HG02943 (cell line): Measurements from ENCODE around the gene SPIN2B.
"Not testable (repeated sequence)": the region's sequence is repeated elsewhere in the genome, so short reads cannot be mapped to it uniquely, and the experiment has no call there.

Experiments
- ATAC-seq: cut with Tn5 transposase; IDR thresholded peaks from one replicate; pipeline ENCODE4 v1.9.1; 2021; ENCODE audit warnings: mild to moderate bottlenecking, low read depth, moderate library complexity; ENCODE audit not compliant: unreplicated experiment

Gene SPIN2B

DNA sequence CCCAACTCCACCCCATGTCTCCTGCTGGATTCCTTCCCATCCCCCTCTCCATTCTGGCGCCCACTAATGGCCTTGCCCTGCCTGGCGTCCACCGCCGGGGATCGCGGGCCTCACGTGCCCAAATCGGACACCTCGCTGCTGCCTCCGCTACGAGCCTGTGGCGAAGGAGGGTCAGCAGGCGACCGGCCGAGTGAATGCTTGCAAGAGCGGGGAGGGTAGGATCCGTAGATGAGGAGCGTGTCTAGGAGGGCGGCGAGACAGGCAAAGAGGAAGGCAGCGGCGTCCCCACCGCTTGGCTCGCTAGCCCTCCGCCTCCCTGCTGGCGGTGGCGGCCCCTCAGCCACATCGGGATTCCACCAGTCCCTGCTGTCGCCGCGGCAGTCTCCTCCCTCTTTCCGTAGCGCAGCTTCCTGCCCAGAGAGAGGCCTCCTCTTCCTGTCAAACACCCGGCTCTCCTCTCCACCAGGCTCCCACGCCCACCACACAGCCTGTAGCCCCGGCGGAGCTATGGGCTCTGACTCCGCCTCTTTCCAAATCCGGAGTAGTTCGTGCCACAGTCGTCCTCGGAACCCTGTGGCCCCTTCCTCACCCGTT lies at the start of gene SPIN2B:
TSS of gene SPIN2B (minus strand) at position 387 of the 594 bp plus-strand sequence.
- peak; percentile 100 for ATAC-seq

DNA sequence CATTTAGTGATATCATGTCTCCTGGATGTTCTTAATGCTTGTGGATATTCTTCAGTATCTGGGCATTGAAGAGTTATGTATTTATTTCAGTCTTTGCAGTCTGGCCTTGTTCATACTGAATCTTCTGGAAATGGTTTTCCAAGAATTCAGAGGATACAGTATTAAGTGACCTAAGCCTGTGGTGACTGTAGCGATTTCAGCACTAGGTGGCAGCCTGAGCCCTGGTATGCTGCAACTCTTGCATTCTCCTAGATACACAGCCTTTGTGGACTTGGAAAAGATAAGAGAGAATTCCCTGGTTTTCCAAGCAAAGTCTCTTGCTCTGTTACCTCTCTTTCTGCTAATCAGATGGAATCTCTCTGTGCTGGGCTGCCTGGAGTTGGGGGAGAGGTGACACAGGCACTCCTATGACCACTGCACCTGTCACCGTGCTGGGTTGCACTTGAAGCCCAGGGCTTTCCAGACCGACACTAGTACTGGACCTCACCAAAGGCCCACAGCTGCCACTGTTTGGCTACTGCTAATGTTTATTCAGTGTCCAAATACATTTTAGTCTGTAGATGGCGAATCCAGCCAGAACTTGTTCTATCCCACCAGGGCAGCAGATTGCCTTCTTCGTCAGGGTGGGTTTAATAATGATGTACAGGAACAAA lies 35.2 kb upstream of the SPIN2B start:
- no peak for ATAC-seq

DNA sequence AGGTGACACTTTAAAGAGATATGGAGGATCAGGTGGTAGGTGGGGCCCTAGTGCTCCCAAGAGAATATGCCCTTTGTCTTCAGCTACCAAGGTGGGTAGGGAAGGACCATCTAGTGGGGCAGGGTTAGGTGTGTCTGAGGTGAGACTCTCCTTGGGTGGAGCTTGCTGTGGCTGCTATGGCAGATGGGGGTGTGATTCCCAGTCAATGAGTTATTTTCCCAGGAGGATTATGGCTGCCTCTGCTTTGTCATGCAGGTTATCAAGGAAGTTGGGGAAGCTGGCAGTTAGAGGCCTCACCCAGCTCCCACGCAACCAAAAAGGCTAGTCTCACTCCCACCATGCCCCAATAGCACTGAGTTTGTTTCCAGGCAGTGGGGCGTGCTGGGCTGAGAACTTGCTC lies 33.8 kb upstream of the SPIN2B start:
- no peak for ATAC-seq

DNA sequence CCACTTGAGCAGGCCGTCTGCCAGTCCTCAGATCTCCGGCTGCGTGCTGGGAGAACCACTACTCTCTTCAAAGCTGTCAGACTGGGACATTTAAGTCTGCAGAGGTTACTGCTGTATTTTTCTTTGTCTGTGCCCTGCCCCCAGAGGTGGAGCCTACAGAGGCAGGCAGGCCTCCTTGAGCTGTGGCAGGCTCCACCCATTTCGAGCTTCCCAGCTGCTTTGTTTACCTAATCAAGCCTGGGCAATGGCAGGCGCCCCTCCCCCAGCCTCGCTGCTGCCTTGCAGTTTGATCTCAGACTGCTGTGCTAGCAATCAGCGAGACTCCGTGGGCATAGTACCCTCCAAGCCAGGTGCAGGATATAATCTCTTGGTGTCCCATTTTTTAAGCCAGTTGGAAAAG lies 30.9 kb upstream of the SPIN2B start:
- ATAC-seq, result not testable (repeated sequence)

DNA sequence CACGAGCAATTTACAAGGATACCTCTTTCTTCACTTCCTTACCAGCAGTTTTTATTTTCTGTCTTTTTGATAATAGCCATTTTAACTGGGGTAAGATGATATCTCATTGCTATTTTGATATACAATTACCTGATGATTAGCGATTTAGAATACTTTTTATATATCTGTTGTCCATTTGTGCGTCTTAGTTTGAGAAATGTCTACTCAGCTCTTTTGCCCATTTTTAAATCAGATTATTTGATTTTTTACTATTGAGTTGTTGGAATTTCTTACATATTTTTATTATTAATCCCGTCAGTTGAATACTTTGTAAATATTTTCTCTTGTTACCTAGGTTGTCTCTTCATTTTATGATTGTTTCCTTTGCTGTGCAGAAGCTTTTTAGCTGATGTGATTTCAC lies 17.3 kb upstream of the SPIN2B start:
- no peak for ATAC-seq

DNA sequence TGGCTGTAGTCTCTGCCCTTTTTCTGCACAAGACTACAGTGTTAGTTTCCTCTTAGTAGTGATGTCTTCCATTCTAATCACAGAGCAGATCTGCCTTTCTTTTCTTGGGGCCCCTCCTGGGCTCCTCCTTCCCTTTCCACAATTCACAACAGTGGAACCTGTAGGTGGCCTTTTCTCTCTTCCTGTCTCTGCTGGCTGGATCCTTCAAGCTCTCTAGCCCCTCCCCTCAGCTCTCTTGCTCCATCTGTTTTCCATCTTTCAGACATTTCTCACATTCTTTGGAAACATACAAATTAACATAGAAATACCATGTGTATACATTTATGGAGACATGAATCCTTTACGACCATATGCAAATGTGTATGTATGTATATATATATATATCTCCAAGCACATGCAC lies 16.2 kb upstream of the SPIN2B start:
- no peak for ATAC-seq

DNA sequence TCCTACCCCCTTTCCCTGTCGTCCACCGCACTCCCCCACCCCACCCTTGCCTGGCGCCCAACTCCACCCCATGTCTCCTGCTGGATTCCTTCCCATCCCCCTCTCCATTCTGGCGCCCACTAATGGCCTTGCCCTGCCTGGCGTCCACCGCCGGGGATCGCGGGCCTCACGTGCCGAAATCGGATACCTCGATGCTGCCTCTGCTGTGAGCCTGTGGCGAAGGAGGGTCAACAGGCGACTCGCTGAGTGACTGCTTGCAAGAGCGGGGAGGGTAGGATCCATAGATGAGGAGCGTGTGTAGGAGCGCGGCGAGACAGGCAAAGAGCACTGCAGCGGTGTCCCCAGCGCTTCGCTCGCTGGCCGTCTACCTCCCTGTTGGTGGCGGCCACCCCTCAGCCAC lies 15.7 kb upstream of the SPIN2B start, which contains the start of gene SPIN2A:
TSS of gene SPIN2A (minus strand) at position 325 of the 400 bp plus-strand sequence. CDS start 800 bp downstream, outside the sequence.
- ATAC-seq, result not testable (repeated sequence)

DNA sequence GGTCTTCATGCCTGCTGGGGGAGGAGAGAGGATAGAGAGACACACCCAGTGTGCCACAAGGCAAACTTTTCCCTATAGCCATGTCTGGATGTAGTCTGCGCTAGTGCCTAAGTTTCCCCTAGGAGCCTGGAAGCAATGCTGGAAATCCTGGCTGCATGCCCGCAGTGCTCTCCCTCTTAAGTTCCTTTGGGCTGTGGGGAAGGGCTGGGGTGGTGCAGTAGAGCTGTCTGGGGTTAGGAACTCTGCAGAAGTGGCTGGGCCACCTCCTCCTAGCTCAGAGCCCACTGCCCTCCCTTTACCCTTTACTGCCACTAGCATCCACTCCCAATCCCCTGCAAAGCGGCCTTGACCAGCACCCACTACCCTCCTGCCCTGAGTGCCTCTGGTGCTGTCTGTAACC lies 15.2 kb upstream of the SPIN2B start:
- not testable (repeated sequence) for ATAC-seq

DNA sequence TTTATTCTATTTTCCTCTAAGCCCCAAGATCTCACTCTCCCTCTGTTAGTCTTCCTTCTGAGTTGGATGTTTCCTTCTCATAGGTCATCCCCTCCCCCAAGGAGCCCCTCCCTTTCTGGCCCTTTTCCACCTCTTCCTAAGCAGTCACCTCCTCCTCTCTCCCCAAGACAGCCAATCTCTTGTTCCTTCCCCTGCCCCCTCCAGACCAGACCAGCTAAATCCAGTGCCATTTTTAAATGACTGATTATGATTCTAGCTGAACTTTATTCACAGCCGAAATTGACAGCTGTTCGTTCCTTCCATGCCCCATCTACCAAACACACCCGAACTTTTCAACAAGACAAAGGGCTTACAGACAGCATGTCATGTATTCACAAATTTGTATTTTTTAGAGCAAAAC lies 13.9 kb upstream of the SPIN2B start:
- ATAC-seq, result no peak

DNA sequence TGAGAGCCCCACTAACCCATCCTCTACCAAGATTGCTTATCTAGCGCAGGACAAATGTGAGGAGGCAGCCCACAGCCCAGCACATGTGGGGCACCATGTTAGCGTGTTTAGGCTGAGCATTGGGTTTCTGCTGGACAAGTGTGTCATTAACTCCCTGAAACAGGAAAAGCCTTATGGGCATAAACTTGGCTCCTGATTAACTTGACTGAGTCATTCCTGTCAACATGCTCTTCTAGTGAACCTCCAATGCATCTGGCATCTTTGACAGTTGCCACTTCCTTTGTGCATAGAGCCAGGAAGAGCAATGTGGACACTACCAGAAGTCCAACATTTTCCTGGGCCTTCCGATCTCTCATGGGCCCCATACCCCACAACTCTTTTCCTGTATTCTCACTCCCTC lies 13.4 kb upstream of the SPIN2B start:
- no peak for ATAC-seq

DNA sequence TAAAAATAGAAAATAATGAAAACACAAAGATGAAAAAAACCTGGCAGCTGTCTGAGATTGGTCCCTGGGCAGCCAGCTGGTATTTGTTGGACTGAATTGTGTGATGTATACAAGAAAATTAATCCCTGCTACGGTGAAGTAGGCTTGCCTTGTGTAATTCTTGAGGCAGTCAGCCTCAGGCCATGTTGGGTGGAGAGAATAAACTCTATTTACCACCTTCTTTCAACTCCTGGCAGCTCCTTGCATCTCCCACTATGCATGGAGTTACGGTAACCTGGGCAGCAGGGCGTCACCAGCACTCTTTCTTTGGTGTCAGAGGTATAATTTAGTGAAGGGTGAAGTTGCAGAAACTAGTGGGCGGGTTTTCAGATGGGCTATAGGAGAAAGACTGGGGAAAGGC lies 12.4 kb upstream of the SPIN2B start:
- ATAC-seq, result no peak

DNA sequence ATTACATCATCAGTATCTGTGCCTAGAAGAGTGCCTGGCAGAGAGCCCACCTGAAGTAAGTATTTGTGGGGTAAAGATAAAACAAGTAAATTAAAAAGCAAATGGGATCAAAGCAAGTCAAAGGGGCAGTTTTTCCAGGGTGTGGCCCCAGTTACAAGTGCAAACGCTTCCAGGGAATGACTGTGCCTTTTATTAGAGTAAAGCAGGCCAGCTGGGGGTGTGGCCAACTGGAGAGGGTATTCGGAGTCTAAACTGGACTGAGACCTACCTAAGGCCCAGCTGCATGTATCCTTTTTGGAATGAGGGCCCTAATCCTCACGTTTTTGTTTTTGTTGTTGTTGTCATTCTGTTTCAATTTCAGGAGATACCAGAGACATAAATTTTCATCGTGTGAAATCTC lies 11.9 kb upstream of the SPIN2B start:
- ATAC-seq, result not testable (repeated sequence)

DNA sequence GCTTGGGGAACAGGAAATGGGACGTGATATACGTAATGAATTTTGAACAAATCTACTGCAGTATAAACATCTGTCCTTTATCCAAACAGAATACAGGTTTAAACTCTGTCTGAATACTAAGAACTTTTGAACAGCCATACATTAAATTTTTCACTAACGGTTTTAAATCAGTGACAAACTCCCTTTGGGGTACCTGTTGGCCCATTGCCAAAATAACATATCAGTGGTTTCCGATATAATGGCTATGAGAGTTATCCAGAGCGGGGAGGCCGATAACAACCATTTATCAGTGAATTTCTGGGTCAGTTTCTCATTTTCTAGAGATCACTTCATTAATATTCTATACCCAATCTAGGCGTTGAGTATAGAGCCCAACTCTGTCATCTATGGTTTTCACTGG lies 10.7 kb upstream of the SPIN2B start:
- no peak for ATAC-seq

DNA sequence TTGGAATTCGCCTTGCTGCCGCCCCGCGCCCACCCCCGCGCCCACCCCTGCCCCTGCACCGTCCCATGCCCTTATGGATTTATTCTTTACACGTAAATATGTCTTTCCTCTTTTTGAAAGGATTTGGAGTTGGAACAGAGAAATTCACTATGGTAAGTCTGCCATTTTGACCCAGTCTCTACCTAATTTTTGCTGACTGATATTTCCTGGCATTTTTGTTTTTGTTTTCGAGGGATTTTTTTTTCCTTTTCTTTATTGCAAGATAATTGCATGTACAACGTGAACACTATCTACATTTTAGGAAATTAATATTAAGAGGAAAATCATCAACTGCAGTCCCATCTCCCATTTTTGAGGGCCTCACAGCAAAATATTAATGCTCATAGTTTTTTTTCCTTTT lies 468 bp upstream of the SPIN2B start:
- ATAC-seq, result no peak

DNA sequence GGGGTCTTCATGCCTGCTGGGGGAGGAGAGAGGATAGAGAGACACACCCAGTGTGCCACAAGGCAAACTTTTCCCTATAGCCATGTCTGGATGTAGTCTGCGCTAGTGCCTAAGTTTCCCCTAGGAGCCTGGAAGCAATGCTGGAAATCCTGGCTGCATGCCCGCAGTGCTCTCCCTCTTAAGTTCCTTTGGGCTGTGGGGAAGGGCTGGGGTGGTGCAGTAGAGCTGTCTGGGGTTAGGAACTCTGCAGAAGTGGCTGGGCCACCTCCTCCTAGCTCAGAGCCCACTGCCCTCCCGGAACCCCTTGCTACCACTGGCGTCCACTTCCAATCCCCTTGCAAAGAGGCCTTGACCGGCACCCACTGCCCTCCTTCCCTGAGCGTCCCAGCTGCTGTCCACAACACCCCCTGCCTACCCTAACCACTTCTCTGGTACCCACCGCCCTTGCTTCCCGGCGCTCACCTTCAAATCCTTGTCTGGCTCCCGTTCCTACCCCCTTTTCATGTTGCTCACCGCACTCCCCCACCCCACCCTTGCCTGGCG lies 658 bp downstream of the SPIN2B start:
- not testable (repeated sequence) for ATAC-seq

DNA sequence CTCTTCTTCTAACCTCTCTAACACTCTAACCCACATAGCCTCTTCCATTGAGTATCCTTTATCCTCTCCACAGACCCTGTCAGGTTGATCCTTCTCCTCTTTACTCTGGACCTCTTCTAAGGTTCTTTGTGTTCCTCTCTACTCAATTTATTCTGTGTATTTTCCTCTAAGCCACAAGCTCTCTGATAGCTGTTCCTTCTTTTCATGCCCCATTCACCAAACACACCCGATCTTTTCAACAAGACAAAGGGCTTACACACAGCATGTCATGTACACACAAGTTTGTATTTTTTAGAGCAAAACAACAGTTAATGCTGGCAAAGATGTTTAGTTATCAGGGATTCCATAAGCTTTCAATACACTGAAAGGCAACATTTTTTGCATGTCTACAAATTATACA lies 1.9 kb downstream of the SPIN2B start:
- no peak for ATAC-seq

DNA sequence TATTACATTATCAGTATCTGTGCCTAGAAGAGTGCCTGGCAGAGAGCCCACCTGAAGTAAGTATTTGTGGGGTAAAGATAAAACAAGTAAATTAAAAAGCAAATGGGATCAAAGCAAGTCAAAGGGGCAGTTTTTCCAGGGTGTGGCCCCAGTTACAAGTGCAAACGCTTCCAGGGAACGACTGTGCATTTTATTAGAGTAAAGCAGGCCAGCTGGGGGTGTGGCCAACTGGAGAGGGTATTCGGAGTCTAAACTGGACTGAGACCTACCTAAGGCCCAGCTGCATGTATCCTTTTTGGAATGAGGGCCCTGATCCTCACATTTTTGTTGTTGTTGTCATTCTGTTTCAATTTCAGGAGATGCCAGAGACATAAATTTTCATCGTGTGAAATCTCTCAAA lies 3.8 kb downstream of the SPIN2B start:
- not testable (repeated sequence) for ATAC-seq

DNA sequence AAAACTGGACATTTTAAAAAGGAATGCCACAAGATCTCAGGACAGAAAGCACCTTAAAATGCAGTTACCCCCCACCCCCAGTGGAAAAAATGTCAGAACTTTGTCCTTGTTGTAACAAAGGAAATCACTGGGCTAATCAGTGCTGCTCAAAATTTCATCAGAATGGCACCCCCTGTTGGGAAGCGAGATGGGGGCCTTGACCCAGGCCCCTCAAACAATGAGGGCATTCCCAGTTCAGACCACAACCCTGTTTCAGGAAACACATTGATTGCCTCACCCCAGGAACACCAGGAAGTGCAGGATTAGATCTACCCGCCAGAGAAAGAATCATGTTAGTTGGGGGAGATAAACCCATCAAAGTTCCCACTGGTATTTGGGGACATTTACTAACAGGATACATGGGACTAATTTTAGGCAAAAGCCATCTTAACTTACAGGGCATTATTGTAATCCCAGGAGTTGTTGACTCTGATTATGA lies 16.4 kb downstream of the SPIN2B start:
- ATAC-seq, result no peak

DNA sequence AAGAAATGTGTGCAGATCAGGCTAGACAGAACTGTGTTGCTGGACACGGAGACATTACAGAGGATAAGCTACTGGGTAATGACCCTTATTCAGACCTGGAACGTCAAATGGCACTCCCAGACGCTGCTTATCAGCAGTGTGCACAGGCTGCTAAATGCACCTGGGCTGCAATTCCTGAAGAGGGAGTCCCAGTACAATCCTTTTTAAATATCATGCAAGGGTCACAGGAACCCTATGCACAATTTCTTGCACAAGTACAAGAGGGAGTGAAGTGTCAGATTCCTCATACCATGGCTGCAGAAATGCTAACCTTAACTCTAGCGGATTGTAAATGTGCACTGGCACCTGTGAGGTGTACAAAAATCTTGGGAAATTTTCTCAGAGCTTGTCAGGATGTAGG lies 16.9 kb downstream of the SPIN2B start:
- no peak for ATAC-seq

DNA sequence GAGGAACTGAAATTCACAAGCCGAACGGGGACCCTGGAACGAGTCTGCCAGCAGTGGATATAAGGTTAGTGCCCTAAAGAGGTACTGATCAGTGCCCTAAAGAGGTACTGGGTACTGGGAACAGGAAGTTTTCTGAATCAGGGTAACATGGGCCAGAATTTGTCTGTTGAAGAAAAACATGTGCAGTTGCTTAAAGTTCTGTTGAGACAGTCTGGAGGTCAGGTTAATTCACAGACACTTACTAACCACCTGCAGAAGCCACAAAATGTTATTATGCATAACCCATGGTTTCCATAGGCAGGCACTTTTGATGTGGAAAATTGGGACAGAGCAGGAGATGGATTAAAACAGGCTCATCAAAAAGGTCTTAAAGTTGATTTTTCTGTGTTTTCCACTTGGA lies 17.9 kb downstream of the SPIN2B start:
- no peak for ATAC-seq

DNA sequence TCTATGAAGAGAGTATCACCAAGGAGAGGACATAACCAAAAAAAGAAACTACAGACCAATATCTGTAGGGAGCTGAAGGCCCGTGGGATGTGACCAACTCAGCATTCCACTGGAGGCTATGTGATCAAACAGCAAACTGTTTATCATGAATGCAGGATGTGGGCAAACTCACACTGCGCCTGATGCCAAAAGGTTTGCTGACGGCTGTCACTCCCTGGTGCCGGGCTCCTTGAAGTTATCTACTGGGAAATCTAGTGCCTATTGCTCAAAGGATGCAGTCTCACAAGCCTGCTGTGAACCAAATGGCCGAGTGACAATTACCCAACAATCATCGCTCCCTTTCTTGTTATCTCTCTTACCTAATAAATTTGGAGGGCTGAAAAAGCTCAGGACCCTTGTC lies 18.4 kb downstream of the SPIN2B start:
- not testable (repeated sequence) for ATAC-seq

DNA sequence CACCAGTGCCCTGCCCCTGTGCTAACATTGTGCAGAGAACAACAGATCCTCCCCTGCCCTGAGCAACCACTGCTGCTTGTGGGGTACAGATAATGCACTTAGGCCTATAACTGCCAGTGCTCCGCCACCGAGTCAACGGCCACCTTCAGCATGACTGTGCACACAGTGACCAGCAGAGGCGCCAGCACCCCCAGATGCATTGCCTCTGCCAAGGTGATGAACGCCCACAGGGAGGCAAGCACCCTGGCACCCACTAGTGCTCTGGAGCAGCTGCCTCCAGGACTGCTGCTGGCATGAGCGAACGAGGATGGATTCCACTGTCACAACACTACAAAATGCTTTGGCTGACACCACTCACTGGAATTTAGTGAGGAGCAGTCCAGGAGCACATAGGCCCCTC lies 38.2 kb downstream of the SPIN2B start:
- no peak for ATAC-seq
